Breast epithelium (tissue), 3 donors: ENCODE measurements around the gene TYW3.

Experiments used
- CTCF ChIP-seq, 3 donors: fragments of 450-650 bp; IDR thresholded peaks; one replicate each; pipeline ENCODE4 v1.5.1; 2016 to 2017; ENCODE audit warnings: antibody characterized with exemption in 3 of 3, mild to moderate bottlenecking in 3 of 3, moderate library complexity in 3 of 3
- POLR2A ChIP-seq: fragments of 450-650 bp; IDR thresholded peaks from one replicate; pipeline ENCODE4 v1.6.1; 2016; ENCODE audit warnings: antibody characterized with exemption, mild to moderate bottlenecking, moderate library complexity
- POLR2AphosphoS5 ChIP-seq, 3 donors: sonication (generic); formaldehyde crosslinking; IDR thresholded peaks; one replicate each; pipeline ENCODE4 v1.6.1; 2017; ENCODE audit warnings: antibody characterized with exemption in 3 of 3

- no peak for TF ChIP-seq POLR2AphosphoS5 (IDR thresholded peaks at IDR 0.05)
- TF ChIP-seq CTCF (IDR thresholded peaks at IDR 0.05) = no peak
- no peak for TF ChIP-seq POLR2A
Measured at GRCh38 chr1:74790453-74790852, 57.5 kb downstream of the TYW3 start.
